ENCODE data around the gene SKAP1. TPM values are rescaled to one million over a fixed set of nuclear protein-coding genes. Genes with fewer than 3 reads are reported as not detected.

Gene SKAP1
- polyA plus RNA-seq, 1 of the 3 experiments (the other 2 are of a cell fraction) = not detected

GRCh38 chr17:48294020-48294805 lies 135.8 kb downstream of the SKAP1 start:
- Histone ChIP-seq H3K9me3 (no peaks in the 10 kb centered on the region), H3K27ac (ENCODE audit: low read depth in 2 of 2, low read length in 1 of 2) (no peak overlapping the region), H3K4me1 (ENCODE audit: control insufficient read depth in 1 of 2, insufficient read depth in 2 of 2, low read depth in 1 of 2, low read length in 1 of 2) (no peaks in the 10 kb centered on the region; a peak in 1 of 4 replicates), H3K4me2 (no peak overlapping the region), H3F3A (replicated peaks; ENCODE audit: insufficient read depth) (no peaks in the 10 kb centered on the region), H3K9me2 (peaks cover 2% of the 10 kb centered on the region; the same call in 1 of the 2 replicates), H3K4me3 (ENCODE audit: low read depth in 2 of 2, low read length in 1 of 2) (no peak overlapping the region), H3K79me2 (ENCODE audit: insufficient read depth) (no peaks in the 10 kb centered on the region), H3K36me3 (replicated peaks in 1 of 2; ENCODE audit: control insufficient read depth in 1 of 2, insufficient read depth in 2 of 2, low read length in 1 of 2) (no peaks in the 10 kb centered on the region), H4K20me1 (ENCODE audit: insufficient read depth) (no peaks in the 10 kb centered on the region), H2AFZ (ENCODE audit: low read depth) (no peak overlapping the region), H3K27me3 (ENCODE audit: insufficient read depth) (peaks cover 52% of the 10 kb centered on the region), H3K9ac (no peak overlapping the region)
- DNase-seq = no peak
- POLR2A ChIA-PET = interaction anchor here (0.7 kb wide), 1 partner anchor 700 kb away, joined by 3 read pairs; no protein-coding TSS in a partner anchor
- 12% methylated on average over 12 of the region's 12 CpGs for whole genome bisulfite sequencing (ENCODE audit: low lambda C conversion rate)
- CTCF ChIA-PET = interaction anchor here (1.0 to 7.3 kb wide), 11 partner anchors 10 to 325 kb away, joined by 3 to 40 read pairs (median 4); no protein-coding TSS in a partner anchor
- TF ChIP-seq FOXJ3 (CRISPR knock-in tag; IDR thresholded peaks at IDR 0.05) (no peak), RAD21 (IDR thresholded peaks at IDR 0.05; ENCODE audit: low read length) (no peak), SMC3 (IDR thresholded peaks at IDR 0.05; ENCODE audit: low read depth, low read length) (no peak), TCF12 (IDR thresholded peaks at IDR 0.05) (no peak), JUND (IDR thresholded peaks at IDR 0.05) (no peak), FOSL2 (IDR thresholded peaks at IDR 0.05; ENCODE audit: borderline replicate concordance, low read depth) (no peak), IRF3 (IDR thresholded peaks at IDR 0.05; ENCODE audit: low read depth, low read length) (no peak), USF2 (IDR thresholded peaks at IDR 0.05; ENCODE audit: borderline replicate concordance, low read depth, low read length) (no peak), TEAD4 (IDR thresholded peaks at IDR 0.05; ENCODE audit: borderline replicate concordance, insufficient read depth) (no peak), CTCF (IDR thresholded peaks at IDR 0.05) (no peak), CHD2 (IDR thresholded peaks at IDR 0.05; ENCODE audit: low read length, partially characterized antibody) (no peak), PBX3 (IDR thresholded peaks at IDR 0.05) (no peak), RFX5 (IDR thresholded peaks at IDR 0.05; ENCODE audit: low read length) (no peak)

Data from SK-N-SH (cell line).